SKM-1 (cell line): ENCODE measurements around the gene BMPR1B.

ENCODE experiments used
- DNase-seq: peaks from one replicate; lab custom pipeline; 2025; ENCODE audit not compliant: unreplicated experiment; lab: John Stamatoyannopoulos, UW

Gene BMPR1B

DNA sequence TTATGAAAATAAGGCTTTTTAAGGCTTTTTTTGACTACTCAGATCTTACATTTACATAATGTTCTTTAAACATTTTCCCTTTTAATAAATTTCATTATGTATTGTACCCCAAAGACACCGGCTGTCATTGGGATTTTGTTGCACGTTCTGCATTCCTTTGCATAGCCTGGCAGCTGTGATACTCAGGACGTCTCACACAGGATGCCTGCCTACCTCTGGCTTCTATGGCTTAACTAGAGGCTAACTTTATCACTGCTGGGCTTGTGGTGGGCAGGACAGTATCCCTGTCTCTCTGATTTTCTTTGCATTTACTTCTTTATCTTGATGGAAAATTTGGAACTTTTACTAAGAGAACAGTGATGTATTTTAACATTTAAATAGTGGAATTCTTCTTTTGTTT is 147.8 kb downstream of the BMPR1B start:
- DNase-seq = no peak

GRCh38 chr4:94909645-94910044 is 151.9 kb downstream of the BMPR1B start:
- DNase-seq = no peak

GRCh38 chr4:94911106-94911505 is 153.4 kb downstream of the BMPR1B start:
- no peak for DNase-seq

- no peak for DNase-seq
Measured at GRCh38 chr4:94912606-94913005, 154.9 kb downstream of the BMPR1B start.

GRCh38 chr4:94913316-94913715 is 155.6 kb downstream of the BMPR1B start:
- DNase-seq = no peak

DNA sequence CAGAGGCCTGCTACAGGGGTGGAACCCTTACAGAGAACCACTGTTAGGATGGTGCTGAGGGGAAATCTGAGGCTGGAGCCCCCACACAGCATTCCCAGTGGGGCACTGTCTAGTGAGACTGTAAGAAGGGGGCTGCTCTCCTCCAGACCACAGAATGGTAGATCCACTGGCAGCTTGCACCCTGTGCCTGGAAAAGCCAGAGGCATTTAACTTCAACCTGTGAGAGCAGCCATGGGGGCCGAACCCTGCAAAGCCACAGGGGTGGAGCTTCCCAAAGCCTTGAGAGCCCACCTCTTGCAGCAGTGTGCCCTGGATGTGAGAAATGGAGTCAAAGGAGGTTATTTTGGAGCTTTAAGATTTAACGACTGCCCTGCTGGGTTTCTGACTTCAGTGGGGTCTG is 159.4 kb downstream of the BMPR1B start:
- no peak for DNase-seq

DNA sequence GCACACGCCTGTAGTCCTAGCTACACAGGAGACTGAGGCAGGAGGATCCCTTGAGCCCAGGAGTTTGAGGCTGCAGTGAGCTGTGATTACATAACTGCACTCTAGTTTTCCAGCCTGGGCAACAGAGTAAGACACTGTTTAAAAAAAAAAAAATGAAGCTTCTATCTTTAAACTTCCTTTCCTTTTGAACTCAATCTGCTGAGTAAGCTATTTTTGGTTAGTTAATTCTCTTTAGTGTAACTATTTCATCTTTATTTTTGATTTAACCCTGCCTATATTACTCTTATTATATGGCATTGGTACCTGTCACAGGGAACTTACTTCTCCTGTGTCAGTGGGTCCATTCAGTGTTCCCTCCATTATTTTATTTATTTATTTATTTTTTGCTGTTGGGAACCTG is 160.8 kb downstream of the BMPR1B start:
- no peak for DNase-seq

DNA sequence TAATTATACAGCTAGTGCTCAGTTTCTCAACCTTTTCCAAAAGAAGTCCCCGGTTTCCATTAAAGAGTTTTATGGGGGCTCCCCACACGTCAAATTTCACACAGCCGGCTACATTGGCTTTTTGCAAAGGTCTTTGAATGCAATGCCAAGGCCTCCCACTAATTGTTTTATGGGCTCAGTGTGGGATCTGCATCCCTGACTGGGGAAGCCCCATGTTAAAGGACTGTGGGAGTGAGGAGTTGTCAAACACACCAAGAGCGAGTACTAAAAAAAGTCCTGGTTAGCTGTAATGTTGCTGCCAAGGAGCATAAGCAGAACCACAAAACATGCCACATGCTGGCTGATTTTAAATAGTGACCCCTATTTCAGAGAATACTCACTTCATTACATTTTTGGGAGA is 162.6 kb downstream of the BMPR1B start:
- DNase-seq = no peak

- no peak for DNase-seq
Measured at GRCh38 chr4:94924566-94924965, 166.8 kb downstream of the BMPR1B start.

DNA sequence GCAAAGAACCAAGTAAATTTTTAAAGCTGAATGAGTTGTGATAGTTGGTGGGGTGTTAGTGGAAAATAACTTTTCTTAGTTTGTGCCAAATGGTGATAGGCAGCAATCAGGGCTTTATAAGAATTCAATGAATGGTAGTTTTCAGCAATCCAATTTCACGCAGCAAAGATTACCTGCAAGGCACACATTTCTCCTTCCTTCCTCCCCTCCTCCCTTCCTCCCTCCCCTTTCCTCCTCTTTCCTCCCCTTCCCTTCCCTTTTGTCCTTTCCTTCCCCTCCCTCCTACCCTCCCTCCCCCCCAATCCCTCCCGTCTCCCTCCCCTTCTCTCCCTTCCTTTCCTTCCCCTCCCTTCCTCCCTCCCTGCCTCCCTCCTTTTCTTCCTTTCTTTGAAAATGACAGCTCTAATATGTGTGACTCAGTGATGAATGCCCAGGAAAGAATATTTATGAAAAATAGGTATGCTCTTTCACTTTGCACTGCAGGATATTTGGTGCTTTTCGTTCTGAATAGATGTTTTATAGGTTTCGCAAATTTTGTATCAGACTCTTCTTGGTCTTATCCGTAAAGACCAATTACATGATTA is 168.1 kb downstream of the BMPR1B start:
- no peak for DNase-seq

- DNase-seq = no peak
Measured at GRCh38 chr4:94926936-94927335, 169.2 kb downstream of the BMPR1B start.

DNA sequence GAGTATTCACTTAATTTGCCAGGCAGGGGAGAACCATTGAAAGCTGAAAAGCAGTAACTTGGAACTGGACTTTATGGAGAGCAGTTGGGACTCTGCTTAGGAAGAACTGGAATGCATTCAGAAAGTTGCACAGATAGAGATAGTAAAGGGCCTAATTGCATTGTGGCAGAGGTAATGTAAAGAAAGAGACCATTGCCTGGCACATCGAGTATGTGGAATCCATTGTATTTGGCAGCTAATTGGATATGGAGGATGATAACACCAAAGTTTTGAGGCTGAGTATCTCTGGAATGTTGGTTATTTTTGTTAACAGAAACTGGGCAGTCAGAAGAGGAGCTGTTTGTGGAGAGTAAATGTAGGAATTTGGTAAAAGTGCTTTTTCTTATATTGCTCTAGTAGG is 169.9 kb downstream of the BMPR1B start:
- no peak for DNase-seq

GRCh38 chr4:94929696-94930095 is 171.9 kb downstream of the BMPR1B start:
- no peak for DNase-seq

GRCh38 chr4:94931626-94932025 is 173.9 kb downstream of the BMPR1B start:
- no peak for DNase-seq

- DNase-seq = no peak
Measured at GRCh38 chr4:94932366-94932765, 174.6 kb downstream of the BMPR1B start.

GRCh38 chr4:94933799-94934198 is 176.0 kb downstream of the BMPR1B start:
- DNase-seq = no peak

DNA sequence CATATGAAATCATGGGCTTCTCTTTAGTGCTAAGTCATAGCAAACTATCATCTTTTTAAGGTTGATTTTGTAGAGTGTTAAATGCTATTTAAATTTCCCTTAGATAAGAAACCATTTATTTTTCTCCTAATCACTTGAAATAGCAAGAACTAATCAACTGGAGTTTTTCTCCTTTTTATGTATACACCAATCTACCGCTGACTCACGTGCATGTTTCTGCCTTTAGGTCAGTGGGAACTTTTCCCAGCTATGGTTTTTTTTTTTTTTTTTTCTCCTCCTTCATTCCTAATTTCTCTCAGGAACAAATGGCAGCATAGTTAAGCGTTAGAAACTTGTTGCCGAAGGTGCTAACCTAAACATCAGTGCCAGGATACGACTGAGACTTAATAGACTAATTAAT is 176.4 kb downstream of the BMPR1B start:
- DNase-seq = no peak

- DNase-seq = no peak
Measured at GRCh38 chr4:94934864-94935263, 177.1 kb downstream of the BMPR1B start.

DNA sequence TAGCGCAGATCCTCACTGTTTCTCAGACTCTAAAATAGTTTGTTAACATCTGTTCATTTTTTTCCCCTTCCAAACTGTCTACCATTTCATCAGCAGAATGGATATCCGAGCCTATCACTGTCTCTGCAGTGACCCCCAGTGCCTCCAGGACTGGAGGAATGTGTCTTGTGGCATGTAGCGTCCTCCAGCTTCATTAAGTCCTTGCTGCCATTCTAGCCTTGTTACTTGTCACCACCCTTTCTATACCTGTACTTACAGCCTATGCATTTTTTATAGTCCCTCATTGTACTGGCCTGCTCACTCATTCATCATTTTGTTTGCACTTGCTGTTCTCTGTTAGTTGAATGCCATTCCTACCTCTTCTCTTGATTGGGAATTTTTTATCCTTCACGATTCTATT is 179.1 kb downstream of the BMPR1B start:
- DNase-seq = no peak

DNA sequence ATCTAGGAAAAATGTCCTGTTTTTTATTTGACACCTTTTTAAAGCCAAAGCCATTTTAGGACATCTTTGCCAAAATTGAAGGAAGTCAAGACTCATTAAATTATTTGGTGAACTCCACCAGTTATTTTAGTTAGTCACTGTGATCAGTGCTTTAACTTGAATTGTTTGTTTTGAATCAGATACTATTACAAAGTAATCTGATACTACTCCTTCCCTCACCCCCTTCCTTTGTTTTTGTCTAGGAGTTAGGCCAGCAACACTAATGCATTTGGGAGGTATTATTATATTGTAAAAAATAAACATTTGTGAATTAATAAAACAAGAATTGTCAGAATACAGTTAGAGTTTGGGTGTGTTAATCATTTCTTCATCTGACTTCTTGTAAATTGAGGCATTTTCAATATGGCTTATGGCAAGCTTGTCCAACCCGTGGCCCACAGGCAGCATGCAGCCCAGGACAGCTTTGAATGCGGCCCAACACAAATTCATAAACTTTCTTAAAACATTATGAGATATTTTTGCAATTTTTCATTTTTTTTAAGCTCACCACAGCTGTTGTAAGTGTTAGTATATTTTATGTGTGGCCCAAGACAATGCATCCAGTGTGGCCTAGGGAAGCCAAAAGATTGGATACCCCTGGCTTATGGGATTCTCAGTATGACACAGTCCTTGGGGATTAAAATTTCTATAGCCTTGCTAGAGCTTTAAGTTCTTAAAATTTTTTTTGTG is 182.2 kb downstream of the BMPR1B start:
- DNase-seq = no peak

GRCh38 chr4:94940520-94940908 is 182.8 kb downstream of the BMPR1B start:
- DNase-seq = no peak

- no peak for DNase-seq
Measured at GRCh38 chr4:94941706-94942105, 184.0 kb downstream of the BMPR1B start.

DNA sequence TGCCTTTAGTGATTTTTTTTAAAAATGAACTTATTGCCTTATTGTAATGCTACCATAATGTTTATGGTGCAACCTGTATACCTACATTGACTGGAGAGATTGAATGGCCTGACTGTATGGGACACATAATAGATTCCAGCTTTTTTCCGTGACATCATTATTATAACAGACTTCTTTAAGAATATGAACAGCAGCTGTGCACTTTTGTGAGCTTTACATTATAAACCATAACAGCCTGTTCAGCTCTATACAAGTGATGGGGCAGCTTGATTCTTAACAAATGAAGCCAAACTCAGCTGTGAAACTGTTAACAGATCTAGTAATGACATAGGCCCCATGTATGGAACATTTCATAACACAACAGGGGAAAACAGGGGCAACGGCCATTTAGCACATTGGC is 187.0 kb downstream of the BMPR1B start:
- DNase-seq = no peak
